PFSK-1 (cell line): Measurements from ENCODE around the gene PITPNM1.

Experiments used
- FOXP2 ChIP-seq: optimal IDR thresholded peaks from 2 replicates; pipeline ENCODE3; 2011; ENCODE audit warnings: borderline replicate concordance, control low read depth, inconsistent platforms; ENCODE audit not compliant: insufficient read depth; ENCODE audit errors: extremely low read length, extremely low read depth
- POLR2AphosphoS5 ChIP-seq: IDR thresholded peaks from 2 replicates; pipeline ENCODE4 v1.6.1; 2012; ENCODE audit warnings: low read depth, mild to moderate bottlenecking, control low read depth, low read length, moderate library complexity
- SIN3A ChIP-seq: IDR thresholded peaks from 2 replicates; pipeline ENCODE4 v1.6.1; 2012; ENCODE audit warnings: mild to moderate bottlenecking, low read length, moderate library complexity, borderline replicate concordance; ENCODE audit not compliant: insufficient read depth
- TAF1 ChIP-seq: IDR thresholded peaks from 2 replicates; pipeline ENCODE4 v1.6.1; 2012; ENCODE audit warnings: low read length, control low read depth, borderline replicate concordance; ENCODE audit not compliant: insufficient read depth
- TF ChIP-seq, protein P1 (sequence below), 2 experiments: IDR thresholded peaks; 2 replicates each; pipeline versions ENCODE4 v1.6.1 to v1.8.0; 2011 to 2012; ENCODE audit warnings: low read depth in 2 of 2, low read length in 2 of 2, control low read depth in 1 of 2, inconsistent platforms in 1 of 2, mild to moderate bottlenecking in 1 of 2, moderate library complexity in 1 of 2; ENCODE audit not compliant: insufficient read depth in 1 of 2

PITPNM1 gene

DNA sequence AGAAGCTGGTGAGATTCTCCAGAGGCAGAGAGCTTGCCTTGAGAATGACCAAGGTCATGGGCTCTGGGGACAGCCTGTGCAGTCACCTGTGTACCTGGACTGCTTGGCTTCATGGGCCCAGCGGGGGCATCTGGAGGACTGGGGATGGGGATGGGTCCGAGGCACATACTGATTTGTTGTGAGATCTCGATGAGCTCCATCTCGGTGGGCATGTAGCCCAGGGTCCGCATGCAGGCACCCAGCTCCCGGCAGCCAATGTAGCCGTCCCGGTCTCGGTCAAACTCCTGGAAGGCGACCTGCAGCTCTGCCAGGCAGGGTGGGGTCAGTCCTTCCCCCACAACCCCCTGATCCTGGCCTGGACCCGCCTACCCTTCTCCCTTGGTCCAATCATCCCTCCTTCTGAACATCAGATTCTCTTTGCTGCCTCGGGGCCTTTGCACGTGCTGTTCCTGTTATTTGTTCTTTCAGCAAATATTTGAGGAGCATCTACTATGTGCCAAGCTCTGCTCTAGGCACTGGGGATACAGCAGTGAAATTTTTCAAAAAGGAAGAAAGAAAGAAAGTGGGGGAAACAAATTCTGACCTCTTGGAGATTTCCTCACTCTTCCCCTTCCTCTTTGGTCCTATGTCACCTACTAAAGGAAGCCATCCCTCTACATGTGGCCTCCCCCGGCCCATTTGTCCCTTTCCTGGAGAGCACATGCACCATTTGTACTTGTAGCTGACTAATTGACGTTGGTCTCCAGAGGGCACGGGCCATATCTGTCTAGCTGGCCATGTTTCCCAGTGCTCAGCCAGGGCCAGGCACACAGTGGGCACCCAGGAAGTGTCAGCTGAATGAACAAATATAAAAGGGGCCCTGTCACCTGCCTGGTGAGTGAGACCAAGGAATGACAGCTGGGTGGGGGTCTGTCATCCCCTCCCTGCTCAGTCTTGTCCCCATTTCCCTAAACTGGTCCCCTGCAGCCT lies 16.0 kb upstream of the PITPNM1 start:
- TF ChIP-seq SIN3A (no peak), TAF1 (no peak), POLR2AphosphoS5 (no peak), FOXP2 (no peak)
- TF ChIP-seq, protein P1, sequence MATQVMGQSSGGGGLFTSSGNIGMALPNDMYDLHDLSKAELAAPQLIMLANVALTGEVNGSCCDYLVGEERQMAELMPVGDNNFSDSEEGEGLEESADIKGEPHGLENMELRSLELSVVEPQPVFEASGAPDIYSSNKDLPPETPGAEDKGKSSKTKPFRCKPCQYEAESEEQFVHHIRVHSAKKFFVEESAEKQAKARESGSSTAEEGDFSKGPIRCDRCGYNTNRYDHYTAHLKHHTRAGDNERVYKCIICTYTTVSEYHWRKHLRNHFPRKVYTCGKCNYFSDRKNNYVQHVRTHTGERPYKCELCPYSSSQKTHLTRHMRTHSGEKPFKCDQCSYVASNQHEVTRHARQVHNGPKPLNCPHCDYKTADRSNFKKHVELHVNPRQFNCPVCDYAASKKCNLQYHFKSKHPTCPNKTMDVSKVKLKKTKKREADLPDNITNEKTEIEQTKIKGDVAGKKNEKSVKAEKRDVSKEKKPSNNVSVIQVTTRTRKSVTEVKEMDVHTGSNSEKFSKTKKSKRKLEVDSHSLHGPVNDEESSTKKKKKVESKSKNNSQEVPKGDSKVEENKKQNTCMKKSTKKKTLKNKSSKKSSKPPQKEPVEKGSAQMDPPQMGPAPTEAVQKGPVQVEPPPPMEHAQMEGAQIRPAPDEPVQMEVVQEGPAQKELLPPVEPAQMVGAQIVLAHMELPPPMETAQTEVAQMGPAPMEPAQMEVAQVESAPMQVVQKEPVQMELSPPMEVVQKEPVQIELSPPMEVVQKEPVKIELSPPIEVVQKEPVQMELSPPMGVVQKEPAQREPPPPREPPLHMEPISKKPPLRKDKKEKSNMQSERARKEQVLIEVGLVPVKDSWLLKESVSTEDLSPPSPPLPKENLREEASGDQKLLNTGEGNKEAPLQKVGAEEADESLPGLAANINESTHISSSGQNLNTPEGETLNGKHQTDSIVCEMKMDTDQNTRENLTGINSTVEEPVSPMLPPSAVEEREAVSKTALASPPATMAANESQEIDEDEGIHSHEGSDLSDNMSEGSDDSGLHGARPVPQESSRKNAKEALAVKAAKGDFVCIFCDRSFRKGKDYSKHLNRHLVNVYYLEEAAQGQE (IDR thresholded peaks at IDR 0.05; ENCODE audit: insufficient read depth in 1 of 2, low read depth in 2 of 2, low read length in 2 of 2): no peak

DNA sequence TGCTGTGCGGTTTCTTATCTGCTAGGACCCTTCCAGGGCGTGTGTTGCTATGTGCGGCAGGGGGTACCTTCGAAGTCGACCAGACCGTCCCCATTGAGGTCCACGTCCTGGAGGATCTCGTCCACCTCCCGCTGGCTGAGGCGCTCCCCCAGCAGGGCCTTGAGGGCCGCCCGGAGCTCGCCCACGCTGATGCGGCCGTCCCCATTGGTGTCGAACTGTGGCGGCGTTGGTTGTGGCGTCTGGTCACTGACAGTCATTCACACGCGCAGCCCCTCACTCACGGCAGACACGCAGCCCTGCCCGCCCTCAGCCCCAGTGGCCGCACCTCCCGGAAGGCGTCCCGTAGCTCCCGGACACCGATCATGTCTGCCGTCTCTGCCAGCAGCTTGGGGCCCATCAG lies 14.6 kb upstream of the PITPNM1 start:
- no peak for TF ChIP-seq SIN3A
- no peak for TF ChIP-seq FOXP2
- no peak for TF ChIP-seq TAF1
- TF ChIP-seq POLR2AphosphoS5: no peak
- TF ChIP-seq, protein P1 (IDR thresholded peaks at IDR 0.05; ENCODE audit: insufficient read depth in 1 of 2, low read depth in 2 of 2, low read length in 2 of 2): no peak

GRCh38 chr11:67517784-67518552 lies 12.8 kb upstream of the PITPNM1 start:
- TF ChIP-seq, protein P1 (IDR thresholded peaks at IDR 0.05; ENCODE audit: insufficient read depth in 1 of 2, low read depth in 2 of 2, low read length in 2 of 2): no peak

- no peak for TF ChIP-seq SIN3A
- TF ChIP-seq FOXP2: no peak
- TF ChIP-seq, protein P1 (IDR thresholded peaks at IDR 0.05; ENCODE audit: insufficient read depth in 1 of 2, low read depth in 2 of 2, low read length in 2 of 2): no peak
- TF ChIP-seq TAF1: no peak
- TF ChIP-seq POLR2AphosphoS5: no peak
These were observed 11.6 kb upstream of the PITPNM1 start for GRCh38 chr11:67516806-67517205.
